ENCODE measurements around the gene FBXO31.
A peak's percentile ranks its signal among the peaks of the same experiment; 100 is the strongest.

FBXO31 gene

DNA sequence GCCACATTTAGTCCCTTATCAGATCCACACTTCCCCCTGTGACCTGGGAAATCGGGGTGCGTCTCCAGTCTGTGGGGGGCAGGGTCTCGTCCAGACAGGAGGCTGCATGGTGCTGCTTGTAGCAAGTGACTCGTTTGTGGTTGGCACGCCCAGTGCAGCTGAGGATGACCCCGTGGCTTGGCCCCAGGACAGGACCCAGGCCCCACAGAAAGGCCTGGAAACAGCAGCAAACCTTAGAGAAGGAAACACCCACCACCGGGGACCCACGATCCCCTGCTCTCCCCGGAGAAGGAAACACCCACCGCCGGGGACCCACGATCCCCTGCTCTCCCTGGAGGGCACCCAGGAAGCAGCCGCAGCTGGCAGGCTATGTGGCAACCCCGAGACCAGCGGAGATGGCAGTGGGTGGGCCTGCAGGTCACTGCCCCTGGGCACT, 58.1 kb downstream of the FBXO31 start:
- DNase-seq (ENCODE audit: low read depth), result no peak
- TF ChIP-seq, protein P1, sequence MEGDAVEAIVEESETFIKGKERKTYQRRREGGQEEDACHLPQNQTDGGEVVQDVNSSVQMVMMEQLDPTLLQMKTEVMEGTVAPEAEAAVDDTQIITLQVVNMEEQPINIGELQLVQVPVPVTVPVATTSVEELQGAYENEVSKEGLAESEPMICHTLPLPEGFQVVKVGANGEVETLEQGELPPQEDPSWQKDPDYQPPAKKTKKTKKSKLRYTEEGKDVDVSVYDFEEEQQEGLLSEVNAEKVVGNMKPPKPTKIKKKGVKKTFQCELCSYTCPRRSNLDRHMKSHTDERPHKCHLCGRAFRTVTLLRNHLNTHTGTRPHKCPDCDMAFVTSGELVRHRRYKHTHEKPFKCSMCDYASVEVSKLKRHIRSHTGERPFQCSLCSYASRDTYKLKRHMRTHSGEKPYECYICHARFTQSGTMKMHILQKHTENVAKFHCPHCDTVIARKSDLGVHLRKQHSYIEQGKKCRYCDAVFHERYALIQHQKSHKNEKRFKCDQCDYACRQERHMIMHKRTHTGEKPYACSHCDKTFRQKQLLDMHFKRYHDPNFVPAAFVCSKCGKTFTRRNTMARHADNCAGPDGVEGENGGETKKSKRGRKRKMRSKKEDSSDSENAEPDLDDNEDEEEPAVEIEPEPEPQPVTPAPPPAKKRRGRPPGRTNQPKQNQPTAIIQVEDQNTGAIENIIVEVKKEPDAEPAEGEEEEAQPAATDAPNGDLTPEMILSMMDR (IDR thresholded peaks at IDR 0.05; ENCODE audit: insufficient read depth, low read depth, low read length, missing control alignments), result no peak
- no peak overlapping the region for H3K4me3 ChIP-seq (ENCODE audit: low read length)

DNA sequence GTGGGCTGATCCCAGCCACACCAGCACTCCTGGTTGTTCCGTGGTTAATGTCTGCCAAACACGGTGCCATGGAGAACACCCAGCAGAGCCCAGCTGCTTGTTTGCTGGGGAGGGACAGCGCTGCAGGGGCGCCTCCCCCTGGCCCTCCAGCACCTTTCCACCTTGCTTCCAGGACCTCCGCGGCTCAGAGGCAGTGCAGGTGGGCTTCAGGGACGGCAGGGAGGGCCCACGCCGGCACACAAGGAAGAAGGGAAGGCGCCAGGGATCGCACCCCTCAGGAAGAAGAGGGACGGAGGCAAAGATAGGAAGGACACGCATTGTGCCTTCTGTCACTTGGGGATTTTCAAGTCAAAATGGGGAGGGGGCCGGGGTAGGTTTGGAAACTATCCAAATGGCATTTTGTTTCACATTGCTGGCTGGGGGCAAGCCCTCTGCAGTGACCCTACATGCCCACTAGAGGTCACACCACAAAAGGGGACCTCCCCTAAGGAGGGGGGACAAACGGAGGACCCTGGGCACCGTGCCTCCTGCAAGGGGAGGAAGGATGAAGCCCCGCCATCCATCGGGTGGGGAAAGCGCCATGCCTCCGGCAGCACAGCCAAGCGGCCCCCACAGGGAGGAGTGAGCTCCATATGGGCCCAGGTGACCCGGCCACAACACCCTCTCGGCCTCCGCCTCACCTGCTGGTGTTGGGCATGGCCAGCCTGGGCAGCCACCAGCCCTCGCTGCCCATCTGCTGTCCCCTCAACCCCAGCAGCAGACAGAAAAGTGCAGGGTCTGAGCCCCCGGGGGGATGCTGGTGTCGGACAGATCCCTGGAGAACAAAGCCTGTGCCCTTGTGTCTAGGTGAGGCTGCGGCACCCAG, 58.9 kb downstream of the FBXO31 start:
- H3K4me3 ChIP-seq (ENCODE audit: low read length), result no peak overlapping the region
- peak; percentile 17 for DNase-seq (ENCODE audit: low read depth)
- TF ChIP-seq, protein P1 (IDR thresholded peaks at IDR 0.05; ENCODE audit: insufficient read depth, low read depth, low read length, missing control alignments), result peak; percentile 74

DNA sequence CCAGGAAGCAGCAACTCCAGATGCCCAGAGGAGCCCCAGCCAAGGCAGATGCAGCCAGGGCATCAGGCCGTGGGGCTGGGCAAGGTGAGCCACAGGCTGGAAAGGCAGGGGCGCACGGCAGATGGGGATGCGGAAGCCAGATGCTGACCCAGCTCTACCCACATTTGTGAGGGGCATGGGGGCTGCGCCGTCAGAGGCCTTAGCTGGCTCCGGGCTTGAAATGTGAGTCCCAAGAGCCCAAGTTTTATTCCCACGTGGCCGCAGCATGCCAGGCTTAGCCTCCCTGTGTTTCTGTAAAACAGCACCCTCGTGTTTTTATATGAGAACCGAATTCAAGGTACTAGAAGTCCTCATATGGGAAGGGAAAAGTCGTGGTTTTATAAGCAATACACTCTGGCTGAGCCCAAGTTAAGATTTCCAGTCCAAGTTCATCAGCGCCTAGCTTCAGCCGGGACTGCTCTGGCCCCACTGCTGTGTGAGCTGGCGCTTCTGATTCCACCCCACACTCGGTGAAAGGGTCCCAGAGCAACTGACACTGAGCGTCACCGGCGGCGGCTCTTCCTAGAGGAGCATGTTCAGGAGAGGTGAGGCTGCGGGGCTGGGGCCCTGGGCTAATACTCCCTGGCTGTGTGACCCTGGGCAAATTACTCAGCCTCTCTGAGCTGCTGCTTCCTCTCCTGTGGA, 59.7 kb downstream of the FBXO31 start:
- H3K4me3 ChIP-seq (ENCODE audit: low read length), result no peak overlapping the region
- TF ChIP-seq, protein P1 (IDR thresholded peaks at IDR 0.05; ENCODE audit: insufficient read depth, low read depth, low read length, missing control alignments), result no peak
- no peak for DNase-seq (ENCODE audit: low read depth)

DNA sequence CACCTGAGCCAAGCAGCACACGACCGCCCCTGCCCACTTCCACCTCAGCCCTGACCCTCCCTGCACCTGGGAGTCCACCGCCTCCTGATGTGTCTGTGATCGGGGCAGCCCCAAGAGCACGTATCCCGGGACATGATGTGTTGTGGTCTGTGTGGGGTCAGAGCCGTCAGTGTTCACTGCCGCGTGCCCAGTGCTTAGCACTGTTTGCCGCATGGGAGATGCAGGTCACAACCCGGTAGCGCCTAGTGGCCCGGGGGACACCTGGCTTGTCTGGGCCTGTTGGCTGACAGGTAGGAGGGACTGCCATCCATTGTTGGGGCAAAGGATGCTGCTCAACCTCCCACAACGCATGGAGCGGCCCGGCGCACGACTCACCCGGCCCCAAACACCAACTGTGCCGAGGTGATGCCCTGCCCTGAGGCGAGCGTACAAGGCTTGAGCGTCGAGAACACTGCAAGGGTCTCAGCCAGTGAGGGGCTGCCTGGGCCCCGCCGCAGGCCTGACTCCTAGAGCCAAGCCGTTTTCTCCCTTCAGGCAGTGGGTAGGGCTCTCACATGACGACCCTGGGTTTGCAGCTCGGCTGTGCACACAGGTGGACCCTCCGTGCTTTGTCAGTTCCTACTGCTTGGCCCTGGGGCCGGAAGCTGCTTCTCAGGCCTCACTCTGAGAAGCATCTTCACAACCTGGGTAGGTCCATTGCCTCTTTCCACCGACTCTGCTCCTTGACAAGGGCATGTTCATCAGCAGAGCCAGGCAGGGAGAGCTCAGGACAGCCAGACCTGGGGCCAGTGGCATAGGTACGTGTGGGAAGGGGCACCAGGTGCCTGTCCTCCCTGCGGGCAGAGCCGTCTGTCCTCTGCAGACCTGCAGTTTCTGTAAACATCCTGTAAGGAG, 60.5 kb downstream of the FBXO31 start:
- H3K4me3 ChIP-seq (ENCODE audit: low read length), result no peak overlapping the region
- no peak for DNase-seq (ENCODE audit: low read depth)

DNA sequence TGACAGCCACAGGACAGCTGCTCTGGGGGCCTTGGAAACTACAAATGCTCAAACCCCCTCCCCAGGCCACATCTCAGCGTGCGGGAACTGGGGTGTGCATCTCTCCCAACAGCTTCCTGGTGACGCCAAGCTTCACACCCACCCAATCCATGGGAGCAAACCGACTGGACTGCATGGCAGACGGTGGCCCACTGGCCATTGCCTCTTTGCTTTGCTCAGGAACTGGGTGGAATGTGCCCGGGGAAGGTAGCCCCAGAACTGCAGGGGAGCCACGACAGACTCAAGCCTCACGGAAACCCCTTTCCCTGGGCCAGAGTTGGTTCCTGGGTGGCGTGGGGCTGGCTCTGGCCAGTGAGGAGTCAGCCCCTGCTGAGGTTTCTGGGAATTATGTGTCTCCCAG, 61.2 kb downstream of the FBXO31 start:
- no peak for DNase-seq (ENCODE audit: low read depth)
- H3K4me3 ChIP-seq (ENCODE audit: low read length), result no peak overlapping the region
- TF ChIP-seq, protein P1 (IDR thresholded peaks at IDR 0.05; ENCODE audit: insufficient read depth, low read depth, low read length, missing control alignments), result no peak

More for the DNA sequence above, 60.5 kb downstream of the FBXO31 start:
- TF ChIP-seq, protein P1 (IDR thresholded peaks at IDR 0.05; ENCODE audit: insufficient read depth, low read depth, low read length, missing control alignments), result no peak

DNA sequence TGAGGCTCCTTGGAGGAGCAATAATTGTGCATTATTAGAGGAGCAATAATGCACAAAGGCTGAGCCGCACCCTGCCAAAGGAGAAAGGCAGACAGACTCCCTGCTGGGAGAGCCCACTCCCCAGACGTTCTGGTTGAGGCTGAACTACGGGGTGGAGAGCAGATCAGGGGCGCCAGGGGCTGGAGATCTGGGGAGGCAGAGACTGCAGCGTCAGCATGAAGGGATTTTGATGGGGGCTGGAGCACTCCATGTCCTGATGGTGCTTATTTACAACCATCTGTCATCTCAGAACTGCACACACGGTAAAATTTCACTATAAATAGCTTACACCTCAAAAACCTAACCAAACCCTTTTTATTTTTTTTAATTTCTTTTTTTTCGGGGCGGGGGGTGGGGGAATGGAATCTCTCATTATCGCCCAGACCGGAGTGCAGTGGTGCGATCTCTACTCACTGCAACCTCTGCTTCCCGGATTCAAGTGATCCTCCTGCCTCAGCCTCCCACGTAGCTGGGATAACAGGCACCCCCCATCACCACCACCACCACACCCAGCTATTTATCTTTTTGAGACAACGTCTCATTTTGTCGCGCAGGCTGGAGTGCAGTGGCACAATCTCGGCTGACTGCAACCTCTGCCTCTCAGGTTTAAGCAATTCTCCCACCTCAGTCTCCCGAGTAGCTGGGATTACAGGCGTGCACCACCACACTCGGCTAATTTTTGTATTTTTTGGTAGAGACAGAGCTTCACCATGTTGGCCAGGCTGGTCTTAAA, 62.1 kb downstream of the FBXO31 start:
- DNase-seq (ENCODE audit: low read depth), result no peak
- TF ChIP-seq, protein P1 (IDR thresholded peaks at IDR 0.05; ENCODE audit: insufficient read depth, low read depth, low read length, missing control alignments), result no peak

More for the DNA sequence above, 62.1 kb downstream of the FBXO31 start:
- no peak overlapping the region for H3K4me3 ChIP-seq (ENCODE audit: low read length)
